KOPT-K1 (cell line): Measurements from ENCODE around the gene PBX4.

ENCODE experiments used
- H3K27ac ChIP-seq: fragments of 200-600 bp; sonication (generic); 2 replicates; pipeline ENCODE4 v1.5.1; 2016; ENCODE audit warnings: antibody characterized with exemption, mild to moderate bottlenecking, low read depth, low read length; ENCODE audit not compliant: poor library complexity, severe bottlenecking
- H3K36me3 ChIP-seq: fragments of 200-600 bp; sonication (generic); 2 replicates; pipeline ENCODE4 v1.5.1; 2017; ENCODE audit warnings: antibody characterized with exemption, mild to moderate bottlenecking, low read length, moderate library complexity; ENCODE audit not compliant: insufficient read depth
- H3K9me3 ChIP-seq: fragments of 200-600 bp; sonication (generic); 2 replicates; pipeline ENCODE4 v1.5.1; 2017; ENCODE audit warnings: antibody characterized with exemption, low read length, mild to moderate bottlenecking; ENCODE audit not compliant: insufficient read depth, poor library complexity, severe bottlenecking

PBX4 gene

DNA sequence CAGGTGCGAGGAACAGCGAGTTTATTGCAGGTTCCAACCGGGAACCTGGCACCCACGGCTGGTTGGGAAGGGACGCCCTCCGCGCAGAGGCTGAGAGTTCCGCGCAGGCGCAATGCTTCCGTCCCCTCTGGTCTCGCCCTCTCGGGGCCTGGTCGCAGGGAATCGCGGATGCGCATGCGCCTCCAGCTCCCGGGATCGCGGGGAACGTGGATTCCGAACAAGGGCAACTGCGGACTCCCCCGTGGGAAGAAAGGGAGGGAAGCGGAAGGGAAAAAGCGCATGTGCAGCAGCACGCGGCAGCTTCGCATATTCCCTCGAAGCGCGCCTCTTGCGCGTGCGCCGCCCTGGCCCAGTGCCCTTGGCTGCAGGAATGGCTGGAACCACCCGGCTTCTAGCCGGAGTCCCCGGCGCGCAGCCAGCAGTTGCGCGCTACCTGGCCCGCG, 104.3 kb downstream of the PBX4 start:
- peaks cover 4% of the 10 kb centered on the region for H3K36me3 ChIP-seq
- H3K27ac ChIP-seq = no peak overlapping the region
- H3K9me3 ChIP-seq = no peaks in the 10 kb centered on the region

DNA sequence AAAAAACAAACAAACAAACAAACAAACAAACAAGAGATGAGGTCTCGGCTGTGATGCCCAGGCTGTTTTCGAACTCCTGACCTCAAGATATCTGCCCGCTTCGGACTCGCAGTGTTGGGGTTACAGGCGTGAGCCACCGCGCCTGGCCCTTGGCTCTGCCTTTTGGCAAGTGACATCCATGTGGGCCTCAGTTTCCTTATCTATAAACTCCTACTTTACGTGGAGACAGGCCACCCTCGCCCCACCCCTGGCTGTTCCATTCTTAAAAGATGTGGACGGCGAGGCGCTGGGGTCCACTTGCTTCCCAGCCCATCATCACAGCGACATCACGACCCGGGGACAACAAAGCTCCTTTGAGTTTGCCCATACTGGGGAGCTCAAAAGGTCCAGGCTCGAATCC, 104.8 kb downstream of the PBX4 start:
- no peaks in the 10 kb centered on the region for H3K9me3 ChIP-seq
- H3K27ac ChIP-seq = no peak overlapping the region

More for the DNA sequence above, 104.8 kb downstream of the PBX4 start:
- no peaks in the 10 kb centered on the region; the same call in 1 of the 2 replicates for H3K36me3 ChIP-seq
